ENCODE results near the gene CEP128.

Gene CEP128

DNA sequence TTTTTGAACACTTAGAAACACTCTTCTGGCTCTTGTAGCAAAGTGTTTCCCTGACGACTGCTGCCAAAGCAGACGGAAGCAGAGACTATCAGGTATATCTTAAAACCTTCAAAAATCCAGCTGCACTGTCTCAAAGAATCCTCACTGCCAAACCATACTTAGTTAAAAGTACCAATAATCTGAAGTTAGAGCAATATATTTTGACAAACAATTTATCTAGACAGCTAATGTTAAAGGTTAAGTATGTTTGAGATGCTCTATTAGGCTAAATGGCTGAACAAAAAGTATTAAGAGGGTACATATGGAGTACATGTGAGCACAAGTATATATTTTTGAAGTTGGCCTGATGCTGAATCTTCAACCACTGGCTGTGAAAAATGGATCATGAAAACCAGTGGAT, 398.3 kb downstream of the CEP128 start:
- DNase-seq (ENCODE audit: low spot score): no peak

DNA sequence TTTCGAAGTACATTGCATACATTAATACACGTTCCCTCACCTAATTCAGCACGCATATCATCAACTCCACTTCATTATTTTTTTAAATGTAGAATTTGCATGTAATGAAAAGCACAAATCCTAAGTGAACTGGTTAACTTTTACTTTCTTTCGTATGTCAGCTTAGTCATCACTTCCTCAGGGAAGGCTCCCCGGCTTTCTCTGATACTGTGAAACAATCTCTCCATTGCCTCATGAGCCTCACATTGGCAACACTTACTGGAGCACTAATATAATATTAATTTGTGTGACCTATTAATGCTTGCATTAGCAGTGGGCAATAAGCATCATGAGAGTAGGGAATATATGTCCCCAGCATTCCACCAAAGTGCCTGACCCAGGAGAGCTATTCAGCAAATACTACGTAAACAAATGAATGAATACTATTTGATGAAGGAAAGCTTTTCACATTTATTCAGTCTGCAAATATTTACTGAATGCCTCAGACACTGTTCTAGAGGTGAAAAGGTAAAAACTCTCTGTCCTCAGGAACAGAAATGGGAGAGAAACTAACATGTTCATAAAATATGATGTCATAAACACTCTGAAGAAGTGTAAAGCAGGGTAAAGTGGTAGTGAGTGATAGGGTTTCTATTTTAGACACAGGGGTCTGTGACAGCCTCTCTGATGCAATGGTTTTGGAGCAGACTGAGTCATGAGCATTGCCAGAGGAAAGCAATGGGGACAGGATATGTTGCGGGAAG, 402.7 kb downstream of the CEP128 start:
- DNase-seq (ENCODE audit: low spot score): no peak

DNA sequence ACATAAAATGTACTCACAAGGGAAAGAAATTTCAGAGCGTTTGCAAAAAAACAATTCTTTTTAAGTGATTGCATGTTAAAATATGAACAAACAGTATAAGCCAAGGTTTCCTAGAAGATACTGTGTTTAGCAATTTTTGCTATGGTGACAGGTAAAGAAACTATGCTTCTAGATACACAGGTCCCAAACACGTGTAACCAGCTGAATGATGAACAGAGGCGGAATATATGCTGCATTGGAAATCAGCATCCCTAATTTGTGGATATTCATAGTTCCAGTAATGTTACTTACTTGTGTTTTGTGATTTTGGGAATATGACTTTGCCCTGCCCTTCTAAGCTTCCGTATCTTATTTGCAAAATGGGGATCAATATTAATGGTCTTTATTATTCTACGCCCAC, 403.9 kb downstream of the CEP128 start:
- DNase-seq (ENCODE audit: low spot score): no peak

DNA sequence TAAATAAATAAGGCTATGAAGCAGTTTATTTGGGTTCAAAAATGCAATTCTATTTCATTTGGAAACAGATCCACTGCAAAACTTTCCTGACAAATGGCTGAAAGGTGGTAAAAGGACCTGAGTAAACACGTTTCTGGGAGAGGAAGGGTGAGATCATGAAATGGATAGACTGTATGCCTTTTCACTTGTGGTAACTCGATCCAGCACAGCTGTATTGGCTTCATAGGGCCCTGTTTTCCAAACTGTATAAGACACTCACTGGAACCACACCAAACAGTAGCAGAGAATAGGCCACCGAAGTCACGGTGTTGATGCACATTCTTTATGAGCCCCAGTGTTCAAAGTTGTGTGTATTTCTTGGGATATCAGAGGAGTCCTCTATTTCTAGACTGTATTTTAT, 405.1 kb downstream of the CEP128 start:
- DNase-seq (ENCODE audit: low spot score): no peak

DNA sequence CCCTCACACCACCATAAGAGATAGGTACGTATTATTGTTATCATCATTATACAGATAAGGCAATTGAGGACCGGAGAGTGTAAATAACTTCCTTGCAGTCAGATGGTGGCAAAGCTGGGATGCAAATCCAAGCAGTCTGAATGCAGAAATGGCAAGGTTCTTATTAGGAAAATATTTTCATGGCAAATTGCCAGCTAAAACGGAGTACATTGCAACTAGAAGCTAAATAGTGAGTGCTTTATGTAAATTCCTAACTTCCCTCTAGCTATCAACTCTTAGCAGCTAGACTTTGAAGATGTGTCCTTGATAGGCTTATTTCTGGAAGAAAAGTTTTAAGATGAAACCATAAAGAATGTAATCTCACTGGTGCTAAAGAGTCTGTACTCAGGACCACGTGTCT, 406.4 kb downstream of the CEP128 start:
- no peak for DNase-seq (ENCODE audit: low spot score)

DNA sequence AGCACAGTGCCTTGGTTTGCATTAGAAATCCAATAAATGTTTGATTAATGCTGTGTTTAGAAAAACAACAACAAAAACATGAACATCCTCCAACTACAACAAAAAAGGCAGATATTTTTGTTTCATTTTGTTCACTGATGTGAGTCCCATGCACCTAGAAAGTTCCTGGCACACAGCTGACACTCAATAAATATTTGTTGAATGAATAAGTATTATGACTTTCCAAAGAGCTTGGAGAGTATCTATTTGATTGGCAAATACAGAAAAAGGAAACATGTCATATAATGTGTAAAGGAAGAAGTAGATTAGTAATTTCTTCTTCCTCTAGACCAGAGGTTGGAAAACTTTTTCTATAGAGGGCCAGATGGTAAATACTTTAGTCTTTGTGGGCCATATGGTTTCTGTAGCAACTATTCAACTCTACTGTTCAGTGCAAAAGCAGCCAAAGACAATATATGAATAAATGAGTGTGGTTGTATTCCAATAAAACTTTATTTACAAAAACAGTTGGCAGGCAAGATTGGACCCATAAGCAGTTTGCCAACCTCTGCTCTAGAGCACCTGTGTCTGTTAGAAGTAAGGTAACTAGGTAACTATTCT, 417.9 kb downstream of the CEP128 start:
- DNase-seq (ENCODE audit: low spot score): no peak

DNA sequence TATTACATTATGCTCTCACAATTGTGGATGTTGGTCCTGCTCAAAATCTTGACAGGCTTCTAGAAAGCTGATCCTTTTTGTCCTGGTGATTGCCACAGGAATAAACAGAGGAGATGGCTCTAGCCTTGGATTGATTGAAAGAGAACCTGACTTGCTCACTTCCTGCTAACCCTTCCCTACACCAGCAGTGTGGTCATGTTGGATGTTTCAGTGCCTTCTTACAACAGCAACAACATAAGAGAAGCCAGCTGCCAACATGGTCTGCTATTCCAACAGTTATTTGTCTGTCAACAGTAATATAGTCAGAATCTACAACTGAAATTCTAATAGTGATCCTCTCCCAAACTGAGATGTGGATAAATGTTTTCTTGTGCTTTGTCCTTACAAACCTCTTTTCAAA, 418.6 kb downstream of the CEP128 start:
- DNase-seq (ENCODE audit: low spot score): peak; percentile 19

DNA sequence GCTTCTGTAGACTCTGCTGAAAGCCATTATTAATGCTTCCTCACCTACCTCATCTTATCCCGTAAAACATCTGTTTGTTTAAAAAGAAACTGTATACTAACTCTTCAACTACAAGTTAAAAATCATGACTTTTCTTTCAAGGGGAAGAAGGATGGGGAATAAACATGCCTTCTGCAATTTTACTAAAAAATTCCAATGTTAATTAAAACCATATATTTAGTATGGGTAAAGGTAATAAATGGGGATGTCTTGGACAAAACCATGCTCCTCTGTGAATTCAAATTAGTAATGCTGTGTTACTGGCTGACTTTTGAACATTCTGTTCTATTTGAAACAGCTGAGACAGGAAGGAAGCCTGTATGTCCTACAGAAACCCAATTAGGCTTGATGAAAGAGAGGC, 419.1 kb downstream of the CEP128 start:
- DNase-seq (ENCODE audit: low spot score): no peak

DNA sequence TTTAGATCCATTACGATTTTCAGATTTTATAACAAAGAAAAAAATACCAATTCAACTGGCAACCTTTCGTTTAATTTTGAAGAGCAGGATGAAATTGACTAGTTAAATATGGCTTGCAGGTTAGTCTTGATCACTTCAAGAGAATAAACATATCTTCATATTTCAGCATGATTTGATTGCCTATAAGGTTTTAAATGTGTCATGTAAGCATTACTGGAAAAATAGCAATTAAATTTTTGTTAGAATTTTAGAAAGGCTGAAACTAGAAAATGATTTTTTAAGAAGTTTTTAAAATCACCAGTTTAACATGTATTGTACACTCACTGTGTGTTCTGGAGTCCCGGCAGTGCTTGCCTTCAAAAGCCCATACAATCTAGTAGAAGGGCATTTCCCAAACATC, 420.1 kb downstream of the CEP128 start:
- DNase-seq (ENCODE audit: low spot score): no peak

DNA sequence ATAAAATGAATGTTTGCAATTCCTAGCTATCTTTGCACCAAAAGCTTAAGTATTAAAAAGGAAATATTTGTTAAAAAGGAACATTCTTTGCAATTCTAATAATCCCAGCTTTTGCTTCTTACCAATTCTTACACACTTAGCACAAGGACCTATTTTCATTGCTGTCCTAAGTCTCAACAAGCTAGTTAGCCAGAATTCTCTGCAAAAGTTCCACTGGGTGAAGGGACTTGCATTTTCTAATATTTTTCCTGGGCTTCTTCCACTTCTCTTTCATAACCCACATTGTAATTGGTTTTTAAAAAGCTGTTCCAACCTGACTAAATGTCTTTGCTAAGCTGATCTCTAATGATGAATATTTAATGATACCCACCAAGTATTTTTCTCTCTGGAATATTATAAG, 422.5 kb downstream of the CEP128 start:
- no peak for DNase-seq (ENCODE audit: low spot score)

DNA sequence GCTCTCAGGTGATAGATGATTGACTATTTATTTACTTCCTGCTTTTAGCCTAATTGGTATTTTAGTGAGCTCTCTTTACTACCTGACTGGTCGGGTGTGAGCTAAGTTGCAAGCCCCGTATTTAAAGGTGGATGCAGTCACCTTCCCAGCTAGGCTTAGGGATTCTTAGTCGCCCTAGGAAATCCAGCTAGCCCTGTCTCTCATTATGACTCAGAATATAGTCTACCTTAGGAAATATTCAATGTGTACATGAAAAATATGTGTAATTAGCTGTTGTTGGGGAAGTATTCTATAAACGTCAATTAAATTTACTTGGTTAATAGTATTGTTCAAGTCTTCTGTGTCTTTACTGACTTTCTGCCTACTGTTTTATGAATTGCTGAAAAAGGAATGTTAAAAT, 423.4 kb downstream of the CEP128 start:
- DNase-seq (ENCODE audit: low spot score): no peak

DNA sequence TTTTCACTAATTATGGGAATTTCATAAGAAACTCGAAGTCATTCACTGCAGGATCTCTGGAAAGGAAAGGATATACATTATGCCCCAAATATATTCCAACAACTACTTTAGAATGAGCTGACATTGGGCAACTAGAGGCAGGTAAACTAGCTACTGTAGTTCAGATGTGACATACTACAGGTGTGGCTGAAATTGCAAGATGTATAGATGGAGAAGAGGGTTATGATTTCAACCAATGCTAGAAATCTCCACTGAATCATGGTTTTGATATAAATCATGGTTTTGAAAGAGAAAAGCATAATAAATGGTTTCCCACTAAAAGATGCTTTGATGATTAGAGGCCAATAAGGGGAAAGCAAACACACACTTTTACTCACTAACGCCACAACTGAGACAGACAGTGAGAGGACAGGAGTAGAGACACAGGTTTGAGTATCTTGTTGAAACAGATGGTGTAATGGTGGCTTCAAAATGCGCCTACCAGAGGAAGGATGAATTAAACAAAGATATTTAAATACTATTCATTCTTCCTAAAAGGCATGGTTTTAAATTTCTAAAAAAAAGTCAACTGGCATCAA, 434.2 kb downstream of the CEP128 start:
- DNase-seq (ENCODE audit: low spot score): no peak

DNA sequence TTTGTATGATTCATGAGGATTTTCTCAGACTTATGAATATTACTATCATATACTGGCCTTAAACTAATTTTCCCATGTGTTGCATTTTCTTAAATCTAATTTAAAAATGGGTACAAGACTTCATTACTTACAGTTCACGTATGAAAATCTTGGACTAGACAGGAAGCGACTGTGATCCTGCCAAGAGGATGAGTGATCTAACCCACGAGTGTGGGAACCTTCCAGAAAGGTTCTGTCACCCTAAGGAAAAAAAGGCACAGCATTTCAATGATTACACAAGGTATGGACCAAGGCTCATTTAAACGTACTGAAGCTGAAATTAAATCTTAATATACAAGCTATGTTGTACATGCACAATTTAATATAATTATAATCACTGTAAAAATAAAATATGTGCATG, 436.8 kb downstream of the CEP128 start:
- DNase-seq (ENCODE audit: low spot score): no peak

DNA sequence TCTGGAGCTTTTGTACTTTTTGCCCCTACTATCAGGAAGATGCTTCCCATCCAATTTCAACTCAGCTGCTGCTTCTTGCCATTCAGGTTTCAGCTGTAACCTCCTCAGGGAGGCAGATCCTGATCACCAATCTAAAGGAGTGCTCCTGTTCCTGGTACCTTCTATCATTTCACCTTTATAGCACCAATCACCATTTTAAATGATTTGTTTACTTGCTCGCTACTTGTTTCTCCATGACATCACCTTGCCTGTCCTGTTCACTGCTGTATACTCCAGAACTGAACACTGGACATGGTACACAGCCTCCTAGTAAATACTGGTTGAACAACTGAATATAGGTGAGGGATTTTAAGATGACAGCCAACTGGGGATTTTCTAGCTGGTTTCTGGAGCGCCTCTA, 443.0 kb downstream of the CEP128 start:
- DNase-seq (ENCODE audit: low spot score): no peak

DNA sequence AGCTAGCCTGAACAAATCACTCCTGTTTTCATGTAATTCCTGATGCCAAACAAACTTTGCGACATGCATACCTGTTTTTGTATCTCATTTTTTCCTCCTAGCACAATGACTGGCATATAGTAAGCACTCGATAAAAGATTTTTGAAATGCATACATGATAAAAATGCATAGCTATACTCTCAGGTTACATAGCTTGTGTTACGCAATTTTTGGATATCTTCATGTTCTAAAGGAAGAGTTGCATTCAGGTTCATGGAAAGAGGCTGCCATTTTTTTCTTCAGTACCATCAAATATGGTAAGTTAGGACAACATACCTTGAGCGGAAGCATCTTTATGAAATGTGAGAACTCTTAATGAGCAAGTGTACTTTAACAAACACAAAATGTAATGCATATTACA, 445.4 kb downstream of the CEP128 start:
- DNase-seq (ENCODE audit: low spot score): no peak

DNA sequence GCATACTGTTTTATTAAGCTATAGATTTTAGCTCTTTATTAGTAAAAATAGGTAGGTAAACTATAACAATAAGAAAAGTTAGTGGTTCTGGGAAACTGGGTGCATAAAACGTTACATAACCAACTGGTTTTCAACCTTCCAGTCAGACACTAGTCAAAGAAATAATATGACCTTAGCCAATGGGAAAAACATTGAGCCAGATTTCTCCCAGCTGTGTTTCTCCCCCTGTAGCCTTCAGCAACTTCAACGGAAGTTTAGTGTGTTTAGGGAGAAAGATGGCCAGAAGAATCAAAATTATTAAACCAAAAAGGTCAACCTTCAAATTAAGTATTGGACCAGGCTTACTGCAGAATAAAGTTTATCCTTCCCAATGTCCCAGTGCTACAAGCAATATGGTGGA, 446.8 kb downstream of the CEP128 start:
- DNase-seq (ENCODE audit: low spot score): no peak

DNA sequence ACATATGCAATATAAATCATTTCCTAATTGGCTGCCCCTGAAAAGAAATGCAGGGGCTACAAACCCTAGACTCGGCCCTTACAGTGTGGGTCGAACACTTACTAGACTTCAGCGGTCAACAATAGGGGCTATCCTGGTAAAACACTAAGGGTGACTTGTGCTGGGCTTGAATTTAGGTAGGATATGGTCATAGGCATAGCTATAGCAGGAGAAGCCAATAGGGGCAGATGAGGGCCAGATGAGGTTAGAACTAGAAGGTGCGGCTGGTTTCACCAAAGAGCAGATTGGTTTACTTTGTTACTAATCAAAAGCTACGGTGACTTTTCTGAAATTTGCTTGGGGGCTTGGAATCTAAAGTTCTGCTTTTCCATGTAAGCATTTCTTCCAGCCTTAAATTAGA, 447.9 kb downstream of the CEP128 start:
- DNase-seq (ENCODE audit: low spot score): no peak

DNA sequence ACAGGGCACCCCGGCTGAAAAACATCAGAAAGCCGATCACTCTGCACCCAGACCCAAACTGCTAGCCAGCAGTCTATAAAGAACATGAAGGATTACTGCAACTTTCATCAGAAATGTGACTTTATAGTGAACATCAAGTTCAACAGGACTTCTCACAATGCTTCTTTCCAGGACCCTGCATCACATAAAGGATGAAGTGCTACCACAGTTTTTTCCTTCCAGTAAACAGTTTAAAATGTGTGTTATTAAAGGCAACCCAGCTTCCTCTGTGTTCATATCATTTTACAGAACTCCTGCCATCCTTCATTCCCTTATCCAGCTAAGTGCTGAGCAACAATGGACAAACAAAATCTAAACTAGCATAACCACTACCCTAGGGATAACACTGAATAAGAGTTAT, 449.9 kb downstream of the CEP128 start:
- DNase-seq (ENCODE audit: low spot score): no peak

DNA sequence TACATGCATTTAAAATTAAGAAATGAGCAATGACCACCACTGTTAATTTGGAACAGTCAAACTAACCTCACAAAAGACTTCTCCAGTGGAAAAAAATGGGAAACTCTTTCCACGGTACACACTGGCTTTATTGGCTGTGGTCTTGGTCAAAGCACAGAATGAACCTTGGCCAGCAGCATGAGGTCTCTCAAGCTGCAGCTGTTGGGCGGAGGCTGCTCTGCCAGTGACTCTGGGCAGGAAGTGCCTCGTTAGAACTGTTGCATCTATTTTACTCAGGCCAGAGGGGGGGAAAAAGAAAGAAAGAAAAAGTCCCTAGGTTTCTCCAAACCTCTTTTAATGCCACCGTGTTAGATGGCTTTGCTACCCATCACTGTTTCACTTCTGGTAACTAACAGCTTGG, 450.4 kb downstream of the CEP128 start:
- peak; percentile 65 for DNase-seq (ENCODE audit: low spot score)

DNA sequence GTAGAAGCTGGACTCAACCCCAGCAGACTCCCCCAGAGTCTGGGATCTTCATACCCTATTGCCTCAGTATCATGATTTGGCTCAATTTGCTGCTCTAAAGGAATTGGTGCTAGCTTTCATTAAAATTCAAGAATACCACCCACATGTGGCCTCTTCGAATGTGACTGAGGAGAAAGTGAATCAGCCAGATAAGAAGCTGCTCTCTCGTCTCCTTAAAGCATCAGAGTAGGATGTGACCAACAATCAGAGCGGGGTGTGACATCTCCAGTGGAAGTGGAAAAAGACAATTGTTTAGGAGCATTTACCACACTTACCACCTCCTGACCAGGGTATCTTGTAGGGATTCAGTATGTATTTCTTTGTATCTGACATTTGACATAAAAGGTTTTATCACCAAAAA, 452.0 kb downstream of the CEP128 start:
- DNase-seq (ENCODE audit: low spot score): no peak

DNA sequence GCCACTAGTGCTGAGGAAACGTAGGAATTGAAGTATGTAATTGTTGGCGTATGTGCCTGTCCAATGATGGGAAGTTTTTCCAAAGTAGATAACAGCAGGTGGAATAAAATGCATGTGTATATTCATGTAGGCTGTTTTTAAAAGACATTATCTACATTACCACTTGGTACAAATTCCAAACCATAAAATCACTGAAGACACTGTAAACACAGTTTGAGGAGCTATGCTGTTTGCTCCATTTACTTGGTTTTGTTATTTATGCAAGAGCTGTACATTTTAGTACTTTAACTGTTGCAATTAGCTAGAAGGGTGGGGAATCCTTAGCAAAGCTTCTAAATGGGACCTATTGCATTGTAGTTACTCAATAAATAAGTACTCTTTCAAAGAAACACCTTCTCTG, 455.8 kb downstream of the CEP128 start:
- DNase-seq (ENCODE audit: low spot score): no peak

DNA sequence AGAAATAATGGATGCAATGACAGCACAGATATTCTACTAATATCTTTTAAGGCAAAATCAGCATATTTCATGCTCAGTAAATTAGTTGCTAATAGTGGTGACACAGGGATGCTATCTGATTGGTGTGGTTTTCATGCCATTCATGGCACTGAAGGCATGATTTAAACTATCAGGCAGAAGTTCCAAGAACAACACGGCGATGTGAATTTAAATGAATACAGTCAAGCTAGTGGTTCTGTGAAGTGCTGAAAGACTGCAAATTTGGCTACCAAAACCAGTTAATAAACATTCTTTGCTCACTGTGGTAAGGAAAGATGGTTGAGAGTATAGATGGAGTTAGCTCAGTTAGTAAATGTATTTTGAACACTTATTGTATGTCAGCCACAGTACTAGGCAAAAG, 458.2 kb downstream of the CEP128 start:
- DNase-seq (ENCODE audit: low spot score): no peak

DNA sequence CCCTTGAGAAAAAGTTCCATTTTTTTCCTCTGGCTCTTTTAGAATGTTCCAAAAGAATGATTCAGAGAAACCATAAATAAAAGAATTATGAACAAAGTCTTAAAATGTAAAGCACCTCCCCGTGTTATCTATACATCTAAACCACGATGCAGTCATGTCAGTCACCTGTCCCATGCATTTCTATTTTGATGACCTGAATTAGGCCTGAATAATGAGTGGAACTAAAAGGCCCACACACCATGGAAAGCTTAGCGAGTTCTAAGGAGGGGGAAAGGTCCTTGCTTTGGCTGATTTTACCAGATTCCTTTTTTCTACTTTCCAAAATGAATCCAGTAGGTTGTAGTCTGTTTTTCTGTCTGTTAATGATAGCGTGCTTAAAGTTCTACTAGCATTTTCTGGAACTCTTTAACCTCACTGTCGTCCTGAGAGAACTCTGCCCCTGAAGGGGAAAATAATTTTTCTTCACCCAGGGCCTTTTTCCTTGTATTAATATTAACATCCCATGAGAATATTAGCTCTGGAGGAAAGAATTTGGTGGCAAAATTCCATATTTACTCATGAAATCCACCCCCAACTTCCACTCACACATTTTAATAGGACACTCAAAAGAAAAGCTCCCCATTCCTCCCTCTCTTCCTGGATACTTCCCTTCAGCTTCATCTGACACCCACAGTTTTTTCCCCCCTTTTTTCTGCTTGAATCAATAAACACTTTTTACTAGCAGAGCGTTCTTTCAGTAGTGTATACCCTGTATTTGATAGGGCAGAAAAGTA, 464.0 kb downstream of the CEP128 start:
- no peak for DNase-seq (ENCODE audit: low spot score)

All from AG08395 (cell line).